ENCODE data around the gene GPR15LG.

DNA sequence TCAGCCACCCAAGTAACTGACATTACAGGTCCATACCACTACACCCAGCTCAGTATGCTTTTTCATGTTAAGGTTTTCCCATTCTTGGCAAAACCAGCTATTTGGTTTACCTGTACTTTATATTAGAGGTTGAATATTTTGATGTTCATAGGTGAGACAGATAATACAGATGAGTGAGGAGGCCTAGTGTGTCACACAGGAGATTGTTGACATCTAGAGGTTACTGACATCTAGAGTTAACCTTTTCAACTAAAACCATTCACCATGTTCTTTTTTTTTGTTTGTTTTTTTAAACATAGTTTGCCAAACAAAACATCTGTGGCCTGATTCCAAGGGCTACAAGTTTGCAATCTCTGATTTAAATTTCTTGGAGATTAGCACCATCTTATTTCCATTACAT, 26.3 kb upstream of the GPR15LG start:
- TF ChIP-seq, protein P1, sequence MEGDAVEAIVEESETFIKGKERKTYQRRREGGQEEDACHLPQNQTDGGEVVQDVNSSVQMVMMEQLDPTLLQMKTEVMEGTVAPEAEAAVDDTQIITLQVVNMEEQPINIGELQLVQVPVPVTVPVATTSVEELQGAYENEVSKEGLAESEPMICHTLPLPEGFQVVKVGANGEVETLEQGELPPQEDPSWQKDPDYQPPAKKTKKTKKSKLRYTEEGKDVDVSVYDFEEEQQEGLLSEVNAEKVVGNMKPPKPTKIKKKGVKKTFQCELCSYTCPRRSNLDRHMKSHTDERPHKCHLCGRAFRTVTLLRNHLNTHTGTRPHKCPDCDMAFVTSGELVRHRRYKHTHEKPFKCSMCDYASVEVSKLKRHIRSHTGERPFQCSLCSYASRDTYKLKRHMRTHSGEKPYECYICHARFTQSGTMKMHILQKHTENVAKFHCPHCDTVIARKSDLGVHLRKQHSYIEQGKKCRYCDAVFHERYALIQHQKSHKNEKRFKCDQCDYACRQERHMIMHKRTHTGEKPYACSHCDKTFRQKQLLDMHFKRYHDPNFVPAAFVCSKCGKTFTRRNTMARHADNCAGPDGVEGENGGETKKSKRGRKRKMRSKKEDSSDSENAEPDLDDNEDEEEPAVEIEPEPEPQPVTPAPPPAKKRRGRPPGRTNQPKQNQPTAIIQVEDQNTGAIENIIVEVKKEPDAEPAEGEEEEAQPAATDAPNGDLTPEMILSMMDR (IDR thresholded peaks at IDR 0.05), result no peak
- no peak for TF ChIP-seq POLR2A (IDR thresholded peaks at IDR 0.05)
